ENCODE measurements around the gene ST14.

GRCh38 chr11:130187096-130187495 lies 27.5 kb downstream of the ST14 start:
- TF ChIP-seq, protein P1, sequence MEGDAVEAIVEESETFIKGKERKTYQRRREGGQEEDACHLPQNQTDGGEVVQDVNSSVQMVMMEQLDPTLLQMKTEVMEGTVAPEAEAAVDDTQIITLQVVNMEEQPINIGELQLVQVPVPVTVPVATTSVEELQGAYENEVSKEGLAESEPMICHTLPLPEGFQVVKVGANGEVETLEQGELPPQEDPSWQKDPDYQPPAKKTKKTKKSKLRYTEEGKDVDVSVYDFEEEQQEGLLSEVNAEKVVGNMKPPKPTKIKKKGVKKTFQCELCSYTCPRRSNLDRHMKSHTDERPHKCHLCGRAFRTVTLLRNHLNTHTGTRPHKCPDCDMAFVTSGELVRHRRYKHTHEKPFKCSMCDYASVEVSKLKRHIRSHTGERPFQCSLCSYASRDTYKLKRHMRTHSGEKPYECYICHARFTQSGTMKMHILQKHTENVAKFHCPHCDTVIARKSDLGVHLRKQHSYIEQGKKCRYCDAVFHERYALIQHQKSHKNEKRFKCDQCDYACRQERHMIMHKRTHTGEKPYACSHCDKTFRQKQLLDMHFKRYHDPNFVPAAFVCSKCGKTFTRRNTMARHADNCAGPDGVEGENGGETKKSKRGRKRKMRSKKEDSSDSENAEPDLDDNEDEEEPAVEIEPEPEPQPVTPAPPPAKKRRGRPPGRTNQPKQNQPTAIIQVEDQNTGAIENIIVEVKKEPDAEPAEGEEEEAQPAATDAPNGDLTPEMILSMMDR (conservative IDR thresholded peaks at IDR 0.05; ENCODE audit: low read depth, low read length): no peak
- no peak for TF ChIP-seq EZH2 (IDR thresholded peaks at IDR 0.05; ENCODE audit: borderline replicate concordance, low read depth, low read length, poor library complexity, severe bottlenecking)
